Calu3 (cell line): ENCODE measurements around the gene METTL21C. TPM values are rescaled to one million over a fixed set of nuclear protein-coding genes. Genes with fewer than 3 reads are reported as not detected.

Experiments
- BruUV-seq: library from RNA; stranded (reverse); fragments of 400-500 nt; replicated peaks from 2 replicates; lab custom pipeline; 2021; lab: Mats Ljungman, UMichigan
- CTCF ChIA-PET: fragments of 300-600 bp; sonication (Branson Sonifier 250); formaldehyde crosslinking; loops from one replicate; lab custom pipeline; 2022; ENCODE audit warnings: antibody characterized with exemption; lab: Charles Lee
- DNase-seq: peaks from one replicate; pipeline ENCODE4 v3.0.0; 2022
- H3K27ac Mint-ChIP-seq: one replicate; pipeline ENCODE4 v1.8.0; 2022; ENCODE audit warnings: mixed read lengths; ENCODE audit not compliant: unreplicated experiment
- H3K27me3 Mint-ChIP-seq: one replicate; pipeline ENCODE4 v1.8.0; 2022; ENCODE audit warnings: mixed read lengths; ENCODE audit not compliant: unreplicated experiment
- H3K36me3 Mint-ChIP-seq: one replicate; pipeline ENCODE4 v1.8.0; 2022; ENCODE audit warnings: mild to moderate bottlenecking, moderate library complexity, mixed read lengths; ENCODE audit not compliant: insufficient read depth, unreplicated experiment
- H3K4me1 Mint-ChIP-seq: one replicate; pipeline ENCODE4 v1.8.0; 2022; ENCODE audit warnings: mild to moderate bottlenecking, low read depth, mixed read lengths; ENCODE audit not compliant: unreplicated experiment
- H3K4me3 Mint-ChIP-seq: one replicate; pipeline ENCODE4 v1.8.0; 2022; ENCODE audit warnings: mild to moderate bottlenecking, low read depth, moderate library complexity, mixed read lengths; ENCODE audit not compliant: unreplicated experiment
- H3K9me3 Mint-ChIP-seq: one replicate; pipeline ENCODE4 v1.8.0; 2022; ENCODE audit warnings: low read depth, mixed read lengths; ENCODE audit not compliant: unreplicated experiment
- CTCF ChIP-seq: fragments of 200-600 bp; IDR thresholded peaks from one replicate; pipeline ENCODE4 v1.8.0; 2022; ENCODE audit warnings: antibody characterized with exemption; ENCODE audit not compliant: unreplicated experiment
- intact Hi-C: fragments of 100-400 bp; cut with micrococcal nuclease; formaldehyde crosslinking; loops from one replicate; pipeline ENCODE4 v1.10.0; 2022; ENCODE audit not compliant: unreplicated experiment
- total RNA-seq: library from RNA; stranded (reverse); gene quantifications from 2 replicates; pipeline ENCODE4 v1.2.3, GENCODE V29; 2022

The METTL21C gene
- total RNA-seq, 1 experiment from 2014 or later, result not detected

GRCh38 chr13:102658660-102659059, 36.2 kb downstream of the METTL21C start:
- CTCF ChIA-PET, result no interaction called here
- intact Hi-C loops, result no loop called here
- no TSS peak for BruUV-seq
- Mint-ChIP-seq H3K4me1 (no peaks in the 10 kb centered on the region), H3K9me3 (no peaks in the 10 kb centered on the region), H3K27me3 (no peaks in the 10 kb centered on the region), H3K27ac (no peak overlapping the region), H3K36me3 (no peaks in the 10 kb centered on the region), H3K4me3 (no peak overlapping the region)
- DNase-seq, result no peak
- no peak for TF ChIP-seq CTCF

GRCh38 chr13:102657630-102658029, 37.2 kb downstream of the METTL21C start:
- DNase-seq, result no peak
- Mint-ChIP-seq H3K27ac (no peak overlapping the region), H3K9me3 (no peaks in the 10 kb centered on the region), H3K36me3 (no peaks in the 10 kb centered on the region), H3K27me3 (no peaks in the 10 kb centered on the region), H3K4me1 (no peaks in the 10 kb centered on the region), H3K4me3 (no peak overlapping the region)
- TF ChIP-seq CTCF, result no peak
- CTCF ChIA-PET, result no interaction called here
- no TSS peak for BruUV-seq
- intact Hi-C loops, result no loop called here

- H3K27me3 Mint-ChIP-seq, result no peaks in the 10 kb centered on the region
Measured at GRCh38 chr13:102654756-102655155, 40.1 kb downstream of the METTL21C start.

GRCh38 chr13:102651892-102652291, 43.0 kb downstream of the METTL21C start:
- Mint-ChIP-seq H3K27me3 (no peaks in the 10 kb centered on the region), H3K27ac (no peak overlapping the region), H3K4me3 (no peak overlapping the region), H3K36me3 (no peaks in the 10 kb centered on the region), H3K4me1 (no peaks in the 10 kb centered on the region), H3K9me3 (no peaks in the 10 kb centered on the region)
- BruUV-seq, result no TSS peak
- intact Hi-C loops, result no loop called here
- TF ChIP-seq CTCF, result no peak
- DNase-seq, result no peak
- CTCF ChIA-PET, result no interaction called here

More at GRCh38 chr13:102654756-102655155, 40.1 kb downstream of the METTL21C start:
- no peak for TF ChIP-seq CTCF
- BruUV-seq, result no TSS peak
- intact Hi-C loops, result no loop called here
- Mint-ChIP-seq H3K4me1 (no peaks in the 10 kb centered on the region), H3K36me3 (no peaks in the 10 kb centered on the region), H3K27ac (no peak overlapping the region), H3K4me3 (no peak overlapping the region), H3K9me3 (no peaks in the 10 kb centered on the region)
- DNase-seq, result no peak
- CTCF ChIA-PET, result interaction anchor here (1.2 to 1.3 kb wide), 2 partner anchors 12 to 32 kb away, joined by 3 to 4 read pairs; no protein-coding TSS in a partner anchor
